Neural crest cell (in vitro differentiated cells): ENCODE data around the gene DNAH2. TPM values are rescaled to one million over a fixed set of nuclear protein-coding genes. Genes with fewer than 3 reads are reported as not detected.

Source experiments
- DNase-seq: peaks from one replicate; pipeline ENCODE4 v3.0.0; 2021; ENCODE audit warnings: low read depth, mixed read lengths, low spot score
- H3K27ac Mint-ChIP-seq: one replicate; pipeline ENCODE4 v1.8.0; 2021; ENCODE audit warnings: mild to moderate bottlenecking, mixed read lengths; ENCODE audit not compliant: unreplicated experiment
- H3K27me3 Mint-ChIP-seq: 2 replicates; pipeline ENCODE4 v1.8.0; 2021; ENCODE audit warnings: low read depth, mild to moderate bottlenecking, mixed read lengths
- H3K36me3 Mint-ChIP-seq: 2 replicates; pipeline ENCODE4 v1.8.0; 2021; ENCODE audit warnings: low read depth, mild to moderate bottlenecking, mixed read lengths
- H3K4me1 Mint-ChIP-seq: 2 replicates; pipeline ENCODE4 v1.8.0; 2021; ENCODE audit warnings: mixed read lengths
- H3K4me3 Mint-ChIP-seq: one replicate; pipeline ENCODE4 v1.8.0; 2021; ENCODE audit warnings: mild to moderate bottlenecking, mixed read lengths
- H3K9me3 Mint-ChIP-seq: 2 replicates; pipeline ENCODE4 v1.8.0; 2021; ENCODE audit warnings: mixed read lengths
- CTCF ChIP-seq: fragments of 200-600 bp; sonication (generic); conservative IDR thresholded peaks from 2 replicates; pipeline ENCODE4 v1.5.0; 2021; ENCODE audit warnings: antibody characterized with exemption, mild to moderate bottlenecking
- total RNA-seq: library from RNA; stranded (reverse); gene quantifications from 2 replicates; pipeline ENCODE4 v1.2.1, GENCODE V29; 2021

Gene DNAH2
- total RNA-seq, 1 donor from 2014 or later = 0.16 TPM

DNA sequence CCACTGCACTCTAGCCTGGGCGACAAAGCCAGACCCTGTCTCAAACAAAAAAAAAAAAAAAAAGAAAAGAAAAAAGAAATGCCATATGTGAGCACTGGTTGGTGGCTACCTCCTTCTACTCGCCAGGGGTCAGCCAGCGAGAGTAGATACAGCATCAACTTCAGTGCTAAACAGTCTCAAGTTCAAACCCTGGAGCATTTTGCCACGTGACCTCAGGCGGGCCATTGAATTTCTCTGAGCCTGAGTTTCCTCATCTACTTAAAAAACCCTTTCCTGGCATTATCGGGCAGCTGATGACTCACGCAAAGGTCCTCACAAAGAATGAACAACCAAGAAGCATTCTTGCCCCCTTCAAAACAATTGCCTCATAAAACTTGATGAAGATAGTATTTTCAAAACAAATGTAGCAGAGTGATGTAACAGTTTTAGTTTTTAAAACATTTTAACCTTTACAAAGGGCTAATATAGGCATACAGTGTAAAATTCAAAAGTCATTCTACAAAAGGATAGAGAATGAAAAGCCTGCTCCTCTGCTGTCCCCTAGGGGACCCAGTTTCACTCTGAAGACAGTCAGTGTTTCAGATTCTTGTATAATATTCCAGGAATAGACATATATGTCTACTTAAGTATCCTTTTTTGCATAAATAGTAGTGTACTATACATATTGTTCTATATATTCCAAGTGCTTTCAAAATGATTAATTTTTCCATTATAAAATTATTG lies 28.4 kb downstream of the DNAH2 start:
- Mint-ChIP-seq H3K9me3 (peaks cover 3% of the 10 kb centered on the region), H3K27ac (no peak overlapping the region), H3K36me3 (no peaks in the 10 kb centered on the region), H3K4me3 (no peak overlapping the region), H3K27me3 (peaks cover 12% of the 10 kb centered on the region), H3K4me1 (peaks cover 18% of the 10 kb centered on the region)
- peak; percentile 20 for TF ChIP-seq CTCF
- DNase-seq = peak; percentile 16

GRCh38 chr17:7747635-7748071 lies 30.1 kb downstream of the DNAH2 start:
- no peak overlapping the region for H3K27ac Mint-ChIP-seq
- H3K27me3 Mint-ChIP-seq = peaks cover 9% of the 10 kb centered on the region
- H3K4me1 Mint-ChIP-seq = peaks cover 18% of the 10 kb centered on the region
- H3K4me3 Mint-ChIP-seq = no peak overlapping the region
- H3K36me3 Mint-ChIP-seq = no peaks in the 10 kb centered on the region
- no peak for TF ChIP-seq CTCF
- DNase-seq = no peak
- peaks cover 3% of the 10 kb centered on the region for H3K9me3 Mint-ChIP-seq

DNA sequence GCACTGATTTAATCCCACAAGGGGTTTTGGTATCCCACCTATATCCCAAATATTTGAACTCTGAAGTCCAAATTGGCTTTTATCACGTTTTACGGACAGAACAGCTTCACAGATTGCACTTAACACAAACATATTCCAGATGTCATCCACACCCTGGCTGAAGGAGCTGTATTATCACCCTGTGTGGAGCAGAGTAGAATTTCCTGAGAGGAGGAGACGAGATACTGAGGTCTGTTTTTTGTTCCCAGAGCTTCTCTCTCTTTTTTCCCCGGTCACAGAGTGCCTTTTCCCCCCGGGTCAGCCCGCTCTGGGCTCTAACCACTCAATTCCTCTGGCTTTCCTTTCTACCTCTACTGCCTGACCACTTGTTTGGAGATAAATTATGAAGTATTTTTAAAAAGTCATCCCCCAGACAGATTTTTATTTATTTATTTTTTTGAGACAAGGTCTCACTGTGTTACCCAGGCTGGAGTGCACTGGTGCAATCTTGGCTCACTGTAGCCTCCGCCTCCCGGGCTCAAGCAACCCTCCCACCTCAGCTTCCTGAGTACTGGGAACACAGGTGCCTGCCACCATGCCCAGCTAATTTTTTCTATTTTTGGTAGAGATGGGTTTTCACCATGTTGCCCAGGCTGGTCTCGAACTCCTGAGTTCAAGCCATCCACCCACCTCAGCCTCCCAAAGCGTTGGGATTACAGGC lies 30.7 kb downstream of the DNAH2 start:
- TF ChIP-seq CTCF = no peak
- no peak for DNase-seq
- H3K9me3 Mint-ChIP-seq = peaks cover 3% of the 10 kb centered on the region
- no peak overlapping the region for H3K4me3 Mint-ChIP-seq
- peaks cover 18% of the 10 kb centered on the region for H3K4me1 Mint-ChIP-seq
- H3K36me3 Mint-ChIP-seq = no peaks in the 10 kb centered on the region
- no peak overlapping the region for H3K27ac Mint-ChIP-seq
- peaks cover 9% of the 10 kb centered on the region for H3K27me3 Mint-ChIP-seq

DNA sequence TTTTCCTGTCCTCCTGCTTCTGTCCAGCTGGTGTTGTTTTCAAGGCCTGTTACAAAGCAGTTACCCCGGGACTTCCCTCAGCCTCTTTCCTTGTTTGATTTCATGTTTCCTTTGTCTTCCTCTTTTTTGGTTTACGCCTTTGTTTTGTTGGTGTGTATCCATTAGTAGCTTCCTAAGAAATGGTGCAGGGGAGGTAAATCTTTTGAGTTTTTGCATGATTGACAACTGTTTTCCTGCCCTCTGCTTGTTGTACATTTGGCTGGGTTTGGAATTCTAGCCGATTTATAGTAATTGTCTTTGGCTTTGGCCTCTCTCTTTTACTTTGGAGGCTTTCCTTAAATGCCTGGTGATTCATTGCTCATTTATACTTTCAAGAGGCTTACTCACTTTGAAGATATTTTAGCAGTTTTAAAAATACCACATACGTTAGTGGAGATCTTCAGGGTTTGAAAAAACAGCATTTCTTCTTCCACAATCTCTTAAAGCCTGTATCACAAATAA lies 32.8 kb downstream of the DNAH2 start:
- H3K27me3 Mint-ChIP-seq = peaks cover 12% of the 10 kb centered on the region
- H3K4me3 Mint-ChIP-seq = no peak overlapping the region
- H3K9me3 Mint-ChIP-seq = peaks cover 6% of the 10 kb centered on the region
- H3K36me3 Mint-ChIP-seq = no peaks in the 10 kb centered on the region
- no peak overlapping the region for H3K27ac Mint-ChIP-seq
- H3K4me1 Mint-ChIP-seq = peaks cover 11% of the 10 kb centered on the region
- no peak for TF ChIP-seq CTCF
- DNase-seq = no peak

- H3K4me3 Mint-ChIP-seq = no peak overlapping the region
- peaks cover 5% of the 10 kb centered on the region for H3K4me1 Mint-ChIP-seq
- DNase-seq = no peak
- H3K27ac Mint-ChIP-seq = no peak overlapping the region
- no peak for TF ChIP-seq CTCF
- peaks cover 15% of the 10 kb centered on the region for H3K9me3 Mint-ChIP-seq
- H3K27me3 Mint-ChIP-seq = peaks cover 6% of the 10 kb centered on the region
- H3K36me3 Mint-ChIP-seq = no peaks in the 10 kb centered on the region
Observed at GRCh38 chr17:7754656-7755055, 37.1 kb downstream of the DNAH2 start.
